Prostate gland (tissue), 2 donors: ENCODE results near the gene STX5.

Source experiments
- CTCF ChIP-seq, 4 experiments: fragments of 200-600 bp in 2 of 4; fragments of 450-650 bp in 2 of 4; sonication (generic) in 2 of 4; IDR thresholded peaks; 1 replicate in 3 of 4; 2 replicates in 1 of 4; pipeline ENCODE4 v1.5.1; 2016 to 2019; ENCODE audit warnings: antibody characterized with exemption in 4 of 4, mild to moderate bottlenecking in 2 of 4, moderate library complexity in 2 of 4
- POLR2A ChIP-seq: fragments of 450-650 bp; IDR thresholded peaks from one replicate; pipeline ENCODE4 v1.6.1; 2016; ENCODE audit warnings: antibody characterized with exemption, mild to moderate bottlenecking

- TF ChIP-seq CTCF (IDR thresholded peaks at IDR 0.05) (no peak), POLR2A (no peak)
These were observed 49.1 kb downstream of the STX5 start for GRCh38 chr11:62782753-62783152.
